Thyroid gland (tissue), 4 donors: ENCODE results near the gene DTNB. TPM values are rescaled to one million over a fixed set of nuclear protein-coding genes. Genes with fewer than 3 reads are reported as not detected.

Experiments
- DNase-seq, 2 donors: peaks; one replicate each; pipeline ENCODE4 v3.0.0-alpha.2; 2019
- H3K27ac ChIP-seq, 3 donors: fragments of 200-600 bp; sonication (generic); 1 replicate in 2 of 3; 2 replicates in 1 of 3; pipeline ENCODE4 v1.5.1; 2016 to 2019; ENCODE audit warnings: mild to moderate bottlenecking in 1 of 3, moderate library complexity in 1 of 3
- H3K27me3 ChIP-seq: fragments of 200-600 bp; sonication (generic); one replicate; pipeline ENCODE4 v1.5.1; 2019
- H3K36me3 ChIP-seq, 2 donors: fragments of 200-600 bp; sonication (generic); one replicate each; pipeline ENCODE4 v1.5.1; 2016 to 2019
- H3K4me1 ChIP-seq, 2 donors: fragments of 200-600 bp; sonication (generic); one replicate each; pipeline ENCODE4 v1.5.1; 2017 to 2019
- H3K4me3 ChIP-seq, 3 donors: fragments of 200-600 bp; sonication (generic); replicated peaks in 1 of 3; 1 replicate in 2 of 3; 2 replicates in 1 of 3; pipeline ENCODE4 v1.5.1; 2016; ENCODE audit warnings: mild to moderate bottlenecking in 1 of 3
- H3K9me3 ChIP-seq: fragments of 200-600 bp; sonication (generic); one replicate; pipeline ENCODE4 v1.5.1; 2017
- CTCF ChIP-seq, 6 experiments: fragments of 200-600 bp in 3 of 6; fragments of 450-650 bp in 3 of 6; sonication (generic) in 3 of 6; IDR thresholded peaks; one replicate each; pipeline ENCODE4 v1.5.1; 2016 to 2019; ENCODE audit warnings: antibody characterized with exemption in 6 of 6, mild to moderate bottlenecking in 2 of 6, inconsistent platforms in 1 of 6, moderate library complexity in 1 of 6
- POLR2A ChIP-seq, 2 donors: fragments of 450-650 bp; IDR thresholded peaks; one replicate each; pipeline ENCODE4 v1.6.1; 2017; ENCODE audit warnings: antibody characterized with exemption in 2 of 2, mild to moderate bottlenecking in 2 of 2, moderate library complexity in 1 of 2
- WGBS, 2 donors: methylation state at CpG; one replicate each; pipeline ENCODE4 v1.1.5; 2017; 5-methylcytosine and 5-hydroxymethylcytosine counted together
- intact Hi-C: fragments of 100-400 bp; cut with DNase I; formaldehyde crosslinking; loops from one replicate; pipeline ENCODE4 v1.15.1; 2023
- total RNA-seq, 4 donors: library from RNA; depleted of rRNA; stranded (reverse); fragments of >200 nt; gene quantifications; one replicate each; pipeline ENCODE4 v1.2.3, GENCODE V29; 2016

The DTNB gene
- total RNA-seq, 4 donors from 2014 or later: 38.9 to 75.2 (median 55.5) TPM

- intact Hi-C loops: loop anchor here (5.0 kb wide), 1 partner anchor 57 kb away; no protein-coding TSS in a partner anchor
- TF ChIP-seq CTCF (IDR thresholded peaks at IDR 0.05) (peak in 5 of 6 experiments; percentile 19 to 85 (median 69)), POLR2A (IDR thresholded peaks at IDR 0.05) (no peak)
- peak; percentile 70 to 82 for DNase-seq
- Histone ChIP-seq H3K4me1 (peaks cover 8 to 20% of the 10 kb centered on the region in 2 donors), H3K27me3 (no peaks in the 10 kb centered on the region), H3K9me3 (no peaks in the 10 kb centered on the region), H3K4me3 (no peak overlapping the region), H3K36me3 (no peaks in the 10 kb centered on the region), H3K27ac (peak overlapping the region in 2 of 3 donors; percentile 17 to 36)
- WGBS, 2 donors: 35 to 39% methylated on average over 9 of the region's 9 CpGs
Observed at GRCh38 chr2:25664183-25664964, 9.0 kb downstream of the DTNB start.

- no peaks in the 10 kb centered on the region for H3K27me3 ChIP-seq
- no peak overlapping the region for H3K4me3 ChIP-seq
- TF ChIP-seq CTCF (IDR thresholded peaks at IDR 0.05) (no peak), POLR2A (IDR thresholded peaks at IDR 0.05) (no peak)
- WGBS, 2 donors: 74 to 84% methylated on average over 2 of the region's 2 CpGs
- no peaks in the 10 kb centered on the region for H3K36me3 ChIP-seq
- no peak overlapping the region for H3K27ac ChIP-seq
- DNase-seq: no peak
- peaks cover 9 to 11% of the 10 kb centered on the region in 2 donors for H3K4me1 ChIP-seq
- intact Hi-C loops: no loop called here
- no peaks in the 10 kb centered on the region for H3K9me3 ChIP-seq
Observed at GRCh38 chr2:25655316-25655715, 18.1 kb downstream of the DTNB start.

DNA sequence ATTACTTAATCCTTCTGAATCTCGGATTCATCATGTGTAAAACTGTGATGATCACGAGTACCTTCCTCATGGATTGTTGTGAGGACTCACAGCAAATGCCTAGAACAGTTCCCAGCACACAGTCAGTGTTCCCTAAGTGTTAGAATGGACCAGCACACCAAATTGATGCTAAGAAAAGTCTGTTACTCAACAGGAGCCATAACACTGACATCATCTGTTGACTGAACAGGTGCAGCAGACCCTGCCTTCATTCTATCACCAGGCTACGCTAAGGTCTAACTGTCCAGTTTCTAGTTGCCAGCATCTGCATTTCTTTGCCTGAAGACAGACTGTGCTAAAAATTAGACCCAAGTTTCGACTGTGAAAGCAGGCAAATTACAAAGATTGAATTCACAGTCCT is 18.6 kb downstream of the DTNB start:
- intact Hi-C loops: no loop called here

GRCh38 chr2:25651782-25652455 is 21.5 kb downstream of the DTNB start:
- intact Hi-C loops: no loop called here
- TF ChIP-seq CTCF (IDR thresholded peaks at IDR 0.05) (no peak), POLR2A (IDR thresholded peaks at IDR 0.05) (no peak)
- Histone ChIP-seq H3K9me3 (no peaks in the 10 kb centered on the region), H3K36me3 (no peaks in the 10 kb centered on the region), H3K4me3 (no peak overlapping the region), H3K27me3 (no peaks in the 10 kb centered on the region), H3K4me1 (peaks cover 8 to 9% of the 10 kb centered on the region in 2 donors), H3K27ac (no peak overlapping the region)
- 64 to 77% methylated on average over 1 of the region's 1 CpG for WGBS, 2 donors
- no peak for DNase-seq

More for the DNA sequence above, 18.6 kb downstream of the DTNB start:
- Histone ChIP-seq H3K9me3 (no peaks in the 10 kb centered on the region), H3K36me3 (no peaks in the 10 kb centered on the region), H3K27me3 (no peaks in the 10 kb centered on the region), H3K4me3 (no peak overlapping the region), H3K27ac (no peak overlapping the region), H3K4me1 (peaks cover 9 to 11% of the 10 kb centered on the region in 2 donors)
- no peak for DNase-seq
- TF ChIP-seq POLR2A (IDR thresholded peaks at IDR 0.05) (no peak), CTCF (IDR thresholded peaks at IDR 0.05) (no peak)
- WGBS, 2 donors: 85 to 99% methylated on average over 4 of the region's 4 CpGs

DNA sequence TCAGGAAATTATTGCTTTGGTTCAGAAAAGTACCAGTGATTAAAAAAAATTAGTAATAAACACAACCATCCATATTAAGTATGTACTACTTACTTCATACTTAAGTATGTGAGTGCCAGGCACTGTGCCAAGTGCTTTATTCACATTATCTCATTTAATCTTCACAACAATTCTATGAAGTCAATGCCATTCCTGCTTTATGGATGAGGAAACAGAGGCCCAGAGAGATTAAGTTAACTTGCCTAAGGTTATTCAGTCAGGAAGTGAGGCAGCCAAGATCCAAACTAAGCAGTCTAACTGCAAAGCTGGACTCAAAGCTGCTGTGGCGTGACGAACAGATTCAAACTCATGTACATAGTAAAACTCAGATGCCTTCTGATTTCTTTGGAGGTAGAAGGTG is 22.3 kb downstream of the DTNB start:
- intact Hi-C loops: no loop called here
- no peak for TF ChIP-seq CTCF (IDR thresholded peaks at IDR 0.05)
- no peak for TF ChIP-seq POLR2A (IDR thresholded peaks at IDR 0.05)
- WGBS, 2 donors: 52 to 77% methylated on average over 2 of the region's 2 CpGs
- no peaks in the 10 kb centered on the region for H3K27me3 ChIP-seq
- H3K27ac ChIP-seq: no peak overlapping the region
- H3K36me3 ChIP-seq: no peaks in the 10 kb centered on the region
- H3K4me1 ChIP-seq: peaks cover 7 to 9% of the 10 kb centered on the region in 2 donors
- no peaks in the 10 kb centered on the region for H3K9me3 ChIP-seq
- no peak for DNase-seq
- no peak overlapping the region for H3K4me3 ChIP-seq
